T-cell (primary cell): ENCODE data around the gene SDCBP2. TPM values are rescaled to one million over a fixed set of nuclear protein-coding genes. Genes with fewer than 3 reads are reported as not detected.

Experiments used
- ATAC-seq, 4 experiments: fragments of 200-7000 bp in 3 of 4; fragments of 150-1000 bp in 1 of 4; cut with Tn5 transposase; replicated peaks in 1 of 4; 1 replicate in 3 of 4; 2 replicates in 1 of 4; pipeline ENCODE4 v1.10.0; 2021; ENCODE audit warnings: moderate library complexity in 3 of 4, mild to moderate bottlenecking in 2 of 4, moderate number of reproducible peaks in 1 of 4
- CTCF ChIA-PET, 2 donors: fragments of 300-600 bp; sonication (Branson Sonifier 250); formaldehyde crosslinking; loops; one replicate each; lab custom pipeline; 2022; ENCODE audit warnings: antibody characterized with exemption in 2 of 2; lab: Charles Lee
- POLR2A ChIA-PET, 2 donors: fragments of 300-600 bp; sonication (Branson Sonifier 250); formaldehyde crosslinking; loops; one replicate each; lab custom pipeline; 2022; ENCODE audit warnings: antibody characterized with exemption in 2 of 2; lab: Charles Lee
- DNase-seq, 35 experiments: peaks; one replicate each; pipeline versions ENCODE4 v3.0.0 to v3.0.0-alpha.2; 2013 to 2023
- H3K27ac ChIP-seq: one replicate; pipeline ENCODE4 v1.5.1; 2013; ENCODE audit warnings: low read length
- H3K27me3 ChIP-seq, 2 experiments: replicated peaks in 1 of 2; 1 replicate in 1 of 2; 2 replicates in 1 of 2; pipeline versions ENCODE4 v1.6.1 to v1.7.0; 2013; ENCODE audit warnings: low read length in 1 of 2, mixed read lengths in 1 of 2; ENCODE audit not compliant: control insufficient read depth in 2 of 2, insufficient read depth in 2 of 2; ENCODE audit errors: extremely low read depth in 1 of 2
- H3K36me3 ChIP-seq, 2 donors: 1 replicate in 1 of 2; 2 replicates in 1 of 2; pipeline versions ENCODE4 v1.6.1 to v1.7.0; 2013; ENCODE audit warnings: low read length in 1 of 2; ENCODE audit not compliant: control insufficient read depth in 2 of 2, insufficient read depth in 1 of 2; ENCODE audit errors: extremely low read depth in 1 of 2
- H3K4me1 ChIP-seq, 2 experiments: 1 replicate in 1 of 2; 2 replicates in 1 of 2; pipeline versions ENCODE4 v1.6.1 to v1.7.0; 2013; ENCODE audit warnings: low read length in 2 of 2, mixed read lengths in 1 of 2; ENCODE audit not compliant: insufficient read depth in 2 of 2, control insufficient read depth in 1 of 2; ENCODE audit errors: extremely low read depth in 1 of 2
- H3K4me3 ChIP-seq, 2 donors: 1 replicate in 1 of 2; 2 replicates in 1 of 2; pipeline versions ENCODE4 v1.5.1 to v1.7.0; 2013; ENCODE audit warnings: mild to moderate bottlenecking in 2 of 2, low read length in 1 of 2, moderate library complexity in 1 of 2; ENCODE audit not compliant: control insufficient read depth in 1 of 2; ENCODE audit errors: extremely low read depth in 1 of 2
- H3K9me3 ChIP-seq: 2 replicates; pipeline ENCODE4 v1.7.0; 2013
- H3K27ac Mint-ChIP-seq, 2 donors: one replicate each; pipeline ENCODE4 v1.8.0; 2020 to 2021; ENCODE audit warnings: mild to moderate bottlenecking in 2 of 2, mixed read lengths in 2 of 2
- H3K27me3 Mint-ChIP-seq, 2 donors: one replicate each; pipeline ENCODE4 v1.8.0; 2021 to 2022; ENCODE audit warnings: mixed read lengths in 2 of 2
- H3K36me3 Mint-ChIP-seq: one replicate; pipeline ENCODE4 v1.8.0; 2021; ENCODE audit warnings: mixed read lengths
- H3K4me1 Mint-ChIP-seq, 3 donors: one replicate each; pipeline ENCODE4 v1.8.0; 2020 to 2022; ENCODE audit warnings: mixed read lengths in 3 of 3, mild to moderate bottlenecking in 1 of 3
- H3K4me3 Mint-ChIP-seq, 3 donors: one replicate each; pipeline ENCODE4 v1.8.0; 2020 to 2022; ENCODE audit warnings: mild to moderate bottlenecking in 3 of 3, mixed read lengths in 3 of 3, moderate library complexity in 3 of 3
- H3K9me3 Mint-ChIP-seq, 3 donors: one replicate each; pipeline ENCODE4 v1.8.0; 2020 to 2022; ENCODE audit warnings: mixed read lengths in 3 of 3
- WGBS: methylation state at CpG from one replicate; pipeline ENCODE4 v1.1.5; 2013; ENCODE audit warnings: missing lambda C conversion rate; ENCODE audit not compliant: insufficient coverage; 5-methylcytosine and 5-hydroxymethylcytosine counted together
- total RNA-seq, 35 experiments: library from RNA in 6 of 35; stranded (reverse) in 6 of 35; fragments of 120-200 nt in 1 of 35; gene quantifications; one replicate each; pipeline versions ENCODE4 v1.2.1 to v1.2.4 and lab custom pipeline; 2013 to 2026

SDCBP2 gene
- total RNA-seq, 5 donors from 2014 or later (not counting 1 experiment from before 2014, with no cell fraction given): 1.1 to 2.4 (median 2.2) TPM

DNA sequence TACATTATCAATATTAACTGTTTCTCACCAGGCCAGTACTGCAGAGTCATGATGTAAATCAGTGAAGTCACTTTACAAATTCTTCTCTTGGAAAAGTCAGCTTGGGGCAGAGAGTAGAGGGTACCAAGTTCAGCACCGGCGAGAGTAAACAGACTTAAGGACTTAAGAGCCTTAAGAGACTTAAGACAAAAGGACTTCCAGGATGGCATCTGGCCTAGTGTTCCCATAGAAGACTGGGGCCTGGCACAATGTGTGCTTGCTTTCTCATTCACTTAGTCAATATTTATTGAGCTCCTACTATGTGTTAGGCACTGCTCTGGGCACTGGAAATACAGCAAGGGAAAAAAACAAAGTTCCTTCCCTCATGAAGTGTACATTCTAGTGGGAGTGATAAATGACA is 64.2 kb downstream of the SDCBP2 start:
- Histone ChIP-seq H3K27me3 (peaks cover 0 to 2% of the 10 kb centered on the region in 2 experiments), H3K4me1 (peaks cover 8 to 37% of the 10 kb centered on the region in 2 experiments), H3K36me3 (peaks cover 0 to 3% of the 10 kb centered on the region in 2 donors), H3K4me3 (no peak overlapping the region), H3K27ac (peak overlapping the region; percentile 77), H3K9me3 (no peaks in the 10 kb centered on the region)
- ChIA-PET POLR2A (no interaction called here), CTCF (no interaction called here)
- 100% methylated on average over 2 of the region's 2 CpGs for WGBS
- Mint-ChIP-seq H3K4me3 (peak overlapping the region; percentile 85 to 90 (median 86)), H3K27me3 (peaks cover 0 to 4% of the 10 kb centered on the region in 2 donors), H3K36me3 (peaks cover 3% of the 10 kb centered on the region), H3K27ac (peak overlapping the region; percentile 96 to 98), H3K9me3 (no peaks in the 10 kb centered on the region), H3K4me1 (peaks cover 57 to 61% (median 60%) of the 10 kb centered on the region in 3 donors)
- ATAC-seq: no peak
- no peak for DNase-seq

GRCh38 chr20:1263853-1264252 is 65.1 kb downstream of the SDCBP2 start:
- Mint-ChIP-seq H3K4me1 (peaks cover 49 to 55% (median 52%) of the 10 kb centered on the region in 3 donors), H3K27me3 (peaks cover 0 to 4% of the 10 kb centered on the region in 2 donors), H3K36me3 (peaks cover 2% of the 10 kb centered on the region), H3K27ac (peak overlapping the region; percentile 80 to 96), H3K9me3 (no peaks in the 10 kb centered on the region), H3K4me3 (peak overlapping the region in 2 of 3 donors; percentile 36 to 85)
- WGBS: no CpG with 5 or more reads among the region's 1 CpG
- Histone ChIP-seq H3K27ac (no peak overlapping the region), H3K4me1 (peaks cover 8 to 37% of the 10 kb centered on the region in 2 experiments), H3K4me3 (no peak overlapping the region), H3K27me3 (peaks cover 0 to 2% of the 10 kb centered on the region in 2 experiments), H3K9me3 (no peaks in the 10 kb centered on the region), H3K36me3 (peaks cover 0 to 1% of the 10 kb centered on the region in 2 donors)
- POLR2A ChIA-PET: no interaction called here
- no peak for ATAC-seq
- no peak for DNase-seq
- CTCF ChIA-PET: interaction anchor here in 1 of 2 donors (0.7 kb wide), 1 partner anchor 36 kb away, joined by 3 read pairs; no protein-coding TSS in a partner anchor

Other genes starting within 250 kb of the SDCBP2 start
- gene PSMF1, start 210.5 kb downstream of the SDCBP2 start, total RNA-seq: 100 to 1,000 TPM; 106 to 142 (median 127) TPM
- gene TMEM74B, start 144.2 kb downstream of the SDCBP2 start, total RNA-seq: under 1 TPM in 1 of 5 donors, not detected in 4; 0.13 TPM
- gene C20orf202, start 125.7 kb downstream of the SDCBP2 start, total RNA-seq: under 1 TPM in 4 of 5 donors, not detected in 1; 0.23 to 0.41 (median 0.30) TPM
- gene RAD21L1, start 103.1 kb downstream of the SDCBP2 start, total RNA-seq: 1 to 10 TPM in 1 of 5 donors, under 1 TPM in 2, not detected in 2; 0.73 to 1.6 (median 0.88) TPM
- gene SNPH, start 62.8 kb downstream of the SDCBP2 start, total RNA-seq: 10 to 100 TPM; 12.9 to 29.8 (median 23.4) TPM
- gene FKBP1A, start 63.9 kb upstream of the SDCBP2 start, total RNA-seq: 10 to 100 TPM; 76.7 to 90.4 (median 79.9) TPM
- 10 to 100 TPM; 56.7 to 68.7 (median 65.8) TPM for gene NSFL1C, start 137.7 kb upstream of the SDCBP2 start, total RNA-seq
- under 1 TPM in 2 of 5 donors, not detected in 3; 0.09 to 0.58 TPM for gene SIRPB2, start 162.3 kb upstream of the SDCBP2 start, total RNA-seq
- under 1 TPM in 3 of 5 donors, not detected in 2; 0.19 to 0.25 (median 0.23) TPM for gene SIRPD, start 228.6 kb upstream of the SDCBP2 start, total RNA-seq